RWPE1 (cell line): ENCODE results near the gene TTLL8.

Experiments
- CTCF ChIA-PET: fragments of 350-600 bp; sonication (Branson Sonifier 250); formaldehyde crosslinking; extraction: SDS; loops from one replicate; lab custom pipeline; 2021; lab: Yijun Ruan, JAX
- POLR2A ChIA-PET: fragments of 400-600 bp; formaldehyde crosslinking; extraction: SDS; loops from one replicate; lab custom pipeline; 2020; ENCODE audit warnings: antibody characterized with exemption; ENCODE audit not compliant: low non-redundant PET; lab: Yijun Ruan, JAX
- DNase-seq: peaks from one replicate; pipeline ENCODE4 v3.0.0; 2012; ENCODE audit warnings: low spot score
- H3K27ac ChIP-seq: fragments of 450-650 bp; 2 replicates; pipeline ENCODE4 v1.5.1; 2017
- CTCF ChIP-seq: fragments of 450-650 bp; conservative IDR thresholded peaks from 2 replicates; pipeline ENCODE4 v1.5.1; 2017; ENCODE audit warnings: low read depth, mild to moderate bottlenecking

The TTLL8 gene

GRCh38 chr22:50015451-50016307, 42.4 kb downstream of the TTLL8 start:
- ChIA-PET CTCF (no interaction called here), POLR2A (no interaction called here)
- no peak for DNase-seq
- TF ChIP-seq CTCF: no peak
- no peak overlapping the region for H3K27ac ChIP-seq

- H3K27ac ChIP-seq: no peak overlapping the region
- TF ChIP-seq CTCF: no peak
- DNase-seq: no peak
- POLR2A ChIA-PET: no interaction called here
- CTCF ChIA-PET: interaction anchor here (0.6 to 0.7 kb wide), 3 partner anchors 20 to 673 kb away, joined by 3 to 4 read pairs (median 3); no protein-coding TSS in a partner anchor
These were observed 43.3 kb downstream of the TTLL8 start for GRCh38 chr22:50014655-50015401.

GRCh38 chr22:50014053-50014501, 44.0 kb downstream of the TTLL8 start:
- no peak overlapping the region for H3K27ac ChIP-seq
- DNase-seq: no peak
- ChIA-PET CTCF (no interaction called here), POLR2A (no interaction called here)
- TF ChIP-seq CTCF: no peak

- DNase-seq: no peak
- CTCF ChIA-PET: no interaction called here
- no peak within 1 kb of the TSS for H3K27ac ChIP-seq
- TF ChIP-seq CTCF: no peak
- POLR2A ChIA-PET: no interaction called here
These were observed 45.6 kb downstream of the TTLL8 start, which contains the start of gene IL17REL for GRCh38 chr22:50012211-50013181. IL17REL (minus strand) TSS chr22:50012765; CDS start chr22:50012646, 119 bp downstream.

GRCh38 chr22:50011447-50012210, 46.5 kb downstream of the TTLL8 start:
- no peak overlapping the region for H3K27ac ChIP-seq
- no peak for TF ChIP-seq CTCF
- ChIA-PET CTCF (no interaction called here), POLR2A (no interaction called here)
- DNase-seq: no peak
